Peyer's patch (tissue), 4 donors: ENCODE data around the gene VPREB1.
"Not testable (repeated sequence)": the region's sequence is repeated elsewhere in the genome, so short reads cannot be mapped to it uniquely, and the experiment has no call there.

Experiments
- CTCF ChIP-seq, 6 experiments: fragments of 450-650 bp in 4 of 6; fragments of 200-600 bp in 2 of 6; sonication (generic) in 1 of 6; IDR thresholded peaks; one replicate each; pipeline ENCODE4 v1.5.1; 2017 to 2019; ENCODE audit warnings: antibody characterized with exemption in 6 of 6, mild to moderate bottlenecking in 3 of 6, moderate library complexity in 1 of 6
- POLR2A ChIP-seq, 2 donors: fragments of 450-650 bp; IDR thresholded peaks; one replicate each; pipeline ENCODE4 v1.5.1; 2017; ENCODE audit warnings: antibody characterized with exemption in 2 of 2, mild to moderate bottlenecking in 2 of 2, moderate library complexity in 2 of 2

GRCh38 chr22:22291129-22291806, 46.7 kb downstream of the VPREB1 start:
- not testable (repeated sequence) for TF ChIP-seq CTCF, POLR2A (IDR thresholded peaks at IDR 0.05)
